Neural cell (in vitro differentiated cells): ENCODE measurements around the gene KCNQ2.

ENCODE experiments used
- EP300 ChIP-seq: fragments of 450-650 bp; conservative IDR thresholded peaks from 2 replicates; pipeline ENCODE4 v1.6.1; 2014; ENCODE audit warnings: antibody characterized with exemption, mild to moderate bottlenecking, moderate library complexity; ENCODE audit not compliant: poor library complexity, severe bottlenecking
- EZH2 ChIP-seq: fragments of 200-600, 300-800 bp; shearing (Covaris generic), sonication (generic); IDR thresholded peaks from 2 replicates; pipeline ENCODE4 v1.6.1; 2014; ENCODE audit warnings: antibody characterized with exemption, low read length, borderline replicate concordance, mild to moderate bottlenecking; ENCODE audit not compliant: insufficient read depth, poor library complexity, severe bottlenecking
- MXI1 ChIP-seq: fragments of 450-650 bp; conservative IDR thresholded peaks from 2 replicates; pipeline ENCODE4 v1.6.1; 2014; ENCODE audit warnings: antibody characterized with exemption, mild to moderate bottlenecking; ENCODE audit not compliant: poor library complexity, severe bottlenecking
- POLR2AphosphoS5 ChIP-seq: IDR thresholded peaks from 2 replicates; pipeline ENCODE4 v1.6.1; 2012
- RAD21 ChIP-seq: fragments of 450-650 bp; conservative IDR thresholded peaks from 2 replicates; pipeline ENCODE4 v1.6.1; 2014; ENCODE audit warnings: antibody characterized with exemption, mild to moderate bottlenecking, moderate library complexity
- SMC3 ChIP-seq: fragments of 450-650 bp; conservative IDR thresholded peaks from 2 replicates; pipeline ENCODE4 v1.6.1; 2014; ENCODE audit warnings: antibody characterized with exemption, mild to moderate bottlenecking, moderate library complexity; ENCODE audit not compliant: poor library complexity
- TF ChIP-seq, protein P1 (sequence below): fragments of 450-650 bp; IDR thresholded peaks from 2 replicates; pipeline ENCODE4 v1.5.1; 2014; ENCODE audit warnings: antibody characterized with exemption, mild to moderate bottlenecking, moderate library complexity; ENCODE audit not compliant: poor library complexity, severe bottlenecking
- TF ChIP-seq, protein P2 (sequence below): IDR thresholded peaks from 2 replicates; pipeline ENCODE4 v1.6.1; 2012; ENCODE audit warnings: borderline replicate concordance

DNA sequence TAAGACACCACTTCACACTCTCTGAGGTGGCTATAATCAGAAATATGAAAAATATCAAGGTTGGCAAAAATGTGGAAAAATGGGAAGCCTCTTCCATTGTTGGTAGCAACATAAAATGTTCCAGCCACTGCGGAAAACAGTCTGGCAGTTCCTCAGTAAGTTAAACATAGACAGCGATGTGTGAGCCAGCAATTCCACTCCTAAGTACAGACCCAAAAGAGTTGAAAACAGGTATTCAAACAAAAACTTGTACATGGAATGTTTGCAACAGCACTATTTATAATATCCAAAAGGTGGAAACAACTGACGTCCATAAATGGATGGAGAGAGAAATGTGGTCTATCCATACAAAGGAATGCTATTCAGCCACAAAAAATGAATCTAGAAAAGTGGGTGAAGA, 40.8 kb upstream of the KCNQ2 start:
- no peak for TF ChIP-seq POLR2AphosphoS5
- TF ChIP-seq EZH2 = no peak
- TF ChIP-seq, protein P1, sequence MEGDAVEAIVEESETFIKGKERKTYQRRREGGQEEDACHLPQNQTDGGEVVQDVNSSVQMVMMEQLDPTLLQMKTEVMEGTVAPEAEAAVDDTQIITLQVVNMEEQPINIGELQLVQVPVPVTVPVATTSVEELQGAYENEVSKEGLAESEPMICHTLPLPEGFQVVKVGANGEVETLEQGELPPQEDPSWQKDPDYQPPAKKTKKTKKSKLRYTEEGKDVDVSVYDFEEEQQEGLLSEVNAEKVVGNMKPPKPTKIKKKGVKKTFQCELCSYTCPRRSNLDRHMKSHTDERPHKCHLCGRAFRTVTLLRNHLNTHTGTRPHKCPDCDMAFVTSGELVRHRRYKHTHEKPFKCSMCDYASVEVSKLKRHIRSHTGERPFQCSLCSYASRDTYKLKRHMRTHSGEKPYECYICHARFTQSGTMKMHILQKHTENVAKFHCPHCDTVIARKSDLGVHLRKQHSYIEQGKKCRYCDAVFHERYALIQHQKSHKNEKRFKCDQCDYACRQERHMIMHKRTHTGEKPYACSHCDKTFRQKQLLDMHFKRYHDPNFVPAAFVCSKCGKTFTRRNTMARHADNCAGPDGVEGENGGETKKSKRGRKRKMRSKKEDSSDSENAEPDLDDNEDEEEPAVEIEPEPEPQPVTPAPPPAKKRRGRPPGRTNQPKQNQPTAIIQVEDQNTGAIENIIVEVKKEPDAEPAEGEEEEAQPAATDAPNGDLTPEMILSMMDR = no peak
- TF ChIP-seq EP300 = no peak
- TF ChIP-seq MXI1 = no peak
- TF ChIP-seq, protein P2, sequence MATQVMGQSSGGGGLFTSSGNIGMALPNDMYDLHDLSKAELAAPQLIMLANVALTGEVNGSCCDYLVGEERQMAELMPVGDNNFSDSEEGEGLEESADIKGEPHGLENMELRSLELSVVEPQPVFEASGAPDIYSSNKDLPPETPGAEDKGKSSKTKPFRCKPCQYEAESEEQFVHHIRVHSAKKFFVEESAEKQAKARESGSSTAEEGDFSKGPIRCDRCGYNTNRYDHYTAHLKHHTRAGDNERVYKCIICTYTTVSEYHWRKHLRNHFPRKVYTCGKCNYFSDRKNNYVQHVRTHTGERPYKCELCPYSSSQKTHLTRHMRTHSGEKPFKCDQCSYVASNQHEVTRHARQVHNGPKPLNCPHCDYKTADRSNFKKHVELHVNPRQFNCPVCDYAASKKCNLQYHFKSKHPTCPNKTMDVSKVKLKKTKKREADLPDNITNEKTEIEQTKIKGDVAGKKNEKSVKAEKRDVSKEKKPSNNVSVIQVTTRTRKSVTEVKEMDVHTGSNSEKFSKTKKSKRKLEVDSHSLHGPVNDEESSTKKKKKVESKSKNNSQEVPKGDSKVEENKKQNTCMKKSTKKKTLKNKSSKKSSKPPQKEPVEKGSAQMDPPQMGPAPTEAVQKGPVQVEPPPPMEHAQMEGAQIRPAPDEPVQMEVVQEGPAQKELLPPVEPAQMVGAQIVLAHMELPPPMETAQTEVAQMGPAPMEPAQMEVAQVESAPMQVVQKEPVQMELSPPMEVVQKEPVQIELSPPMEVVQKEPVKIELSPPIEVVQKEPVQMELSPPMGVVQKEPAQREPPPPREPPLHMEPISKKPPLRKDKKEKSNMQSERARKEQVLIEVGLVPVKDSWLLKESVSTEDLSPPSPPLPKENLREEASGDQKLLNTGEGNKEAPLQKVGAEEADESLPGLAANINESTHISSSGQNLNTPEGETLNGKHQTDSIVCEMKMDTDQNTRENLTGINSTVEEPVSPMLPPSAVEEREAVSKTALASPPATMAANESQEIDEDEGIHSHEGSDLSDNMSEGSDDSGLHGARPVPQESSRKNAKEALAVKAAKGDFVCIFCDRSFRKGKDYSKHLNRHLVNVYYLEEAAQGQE = no peak
- TF ChIP-seq SMC3 = no peak
- no peak for TF ChIP-seq RAD21
